HG03064 (cell line): ENCODE data around the gene RBM23.
"Not testable (repeated sequence)": the region's sequence is repeated elsewhere in the genome, so short reads cannot be mapped to it uniquely, and the experiment has no call there.

ENCODE experiments used
- ATAC-seq: cut with Tn5 transposase; IDR thresholded peaks from one replicate; pipeline ENCODE4 v1.9.1; 2021; ENCODE audit warnings: low read depth; ENCODE audit not compliant: unreplicated experiment

RBM23 gene

DNA sequence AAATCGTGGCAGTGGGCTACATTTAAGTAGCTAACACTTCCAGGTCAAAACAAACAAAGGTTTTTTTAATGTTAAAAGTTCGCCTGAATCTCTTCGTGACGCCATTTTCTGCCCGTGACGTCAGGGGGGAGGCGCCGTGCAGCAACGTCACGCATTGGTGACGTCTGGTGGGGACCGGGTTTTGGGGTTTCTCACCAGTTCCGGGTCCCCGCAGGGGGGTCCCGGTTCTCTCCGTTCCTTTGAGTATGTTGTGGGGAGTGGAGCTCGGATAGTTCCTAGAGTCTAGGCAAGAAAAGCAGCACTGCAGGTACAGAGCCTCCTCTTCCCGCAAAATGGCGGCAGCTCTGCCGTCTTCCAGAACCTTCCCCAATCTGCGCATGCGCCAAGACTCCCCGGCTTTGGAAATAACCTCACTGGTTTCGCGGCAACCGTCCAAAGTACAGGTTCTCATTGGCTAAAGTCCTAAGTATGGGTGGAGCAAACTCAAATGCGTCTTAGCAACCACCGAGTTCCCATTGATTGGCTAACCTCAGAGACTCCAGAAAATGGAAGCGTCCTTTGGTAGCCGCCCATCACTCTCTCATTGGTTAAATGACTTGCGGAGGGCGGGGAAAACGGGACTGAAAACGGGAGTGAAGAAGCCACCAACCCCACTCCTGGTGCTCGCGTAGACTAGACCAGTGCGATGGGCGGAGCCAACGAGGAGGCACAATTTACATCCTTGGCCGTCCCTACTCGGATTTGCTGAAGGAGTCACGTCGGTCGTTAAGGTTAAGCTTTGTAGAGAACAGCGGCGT lies at the start of gene RBM23:
Gene RBM23 (minus strand): TSS at position 346 of the 797 bp plus-strand sequence.
- ATAC-seq: peak; percentile 79

DNA sequence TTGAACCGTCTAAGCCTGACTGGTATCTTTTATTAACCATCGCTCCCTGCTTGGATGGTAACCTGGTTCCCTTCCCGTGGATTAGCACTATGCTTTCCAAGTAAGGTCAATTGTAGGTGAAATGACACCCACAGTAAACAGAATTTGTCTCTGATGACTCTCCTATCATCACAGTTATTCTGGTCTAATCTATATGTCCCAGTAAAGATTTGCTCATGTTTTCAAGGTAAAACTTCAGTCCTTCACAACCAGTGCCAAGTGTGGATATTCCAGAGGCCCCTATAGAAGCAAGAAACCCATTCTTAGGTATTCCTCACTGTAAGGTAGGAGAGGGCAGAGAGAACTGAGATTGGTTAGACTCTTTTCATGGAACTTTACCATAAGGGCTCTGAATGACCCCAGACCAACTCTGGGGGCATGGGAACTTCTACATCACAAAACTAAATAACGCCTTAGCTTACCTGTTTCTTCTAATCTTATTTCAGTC lies 47.9 kb upstream of the RBM23 start:
- no peak for ATAC-seq

DNA sequence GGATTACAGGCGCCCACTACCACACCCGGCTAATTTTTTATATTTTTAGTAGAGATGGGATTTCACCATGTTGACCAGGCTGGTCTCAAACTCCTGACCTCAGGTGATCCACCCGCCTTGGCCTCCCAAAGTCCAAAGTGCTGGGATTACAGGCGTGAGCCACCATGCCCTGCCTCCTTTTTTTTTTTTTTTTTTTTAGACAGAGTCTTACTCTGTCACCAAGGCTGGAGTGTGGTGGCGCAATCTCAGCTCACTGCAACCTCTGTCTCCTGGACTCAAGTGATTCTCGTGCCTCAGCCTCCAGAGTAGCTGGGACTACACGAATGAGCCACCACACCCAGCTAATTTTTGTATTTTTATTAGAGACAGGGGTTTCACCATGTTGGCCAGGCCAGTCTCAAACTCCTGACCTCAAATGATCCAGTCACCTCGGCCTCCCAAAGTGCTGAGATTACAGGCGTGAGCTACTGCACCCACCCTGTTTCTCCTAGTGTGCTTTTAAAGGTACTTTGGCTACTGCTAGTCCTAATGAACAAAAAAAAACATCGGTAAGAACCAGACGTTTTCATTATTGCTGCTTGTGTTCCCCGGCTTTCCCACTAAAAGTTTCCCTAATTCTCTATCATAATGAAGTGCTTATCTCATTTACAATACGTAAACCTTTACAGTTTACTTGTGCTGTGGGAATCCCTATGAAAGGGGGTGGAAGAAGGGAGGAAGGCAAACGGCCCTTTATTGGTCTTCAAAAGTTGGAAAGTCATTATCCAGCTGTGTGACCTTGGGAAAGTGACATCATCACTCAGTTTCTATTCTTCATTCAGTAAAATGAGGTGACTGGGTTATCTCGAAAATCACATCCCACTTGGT lies 47.2 kb upstream of the RBM23 start:
- ATAC-seq: not testable (repeated sequence)

DNA sequence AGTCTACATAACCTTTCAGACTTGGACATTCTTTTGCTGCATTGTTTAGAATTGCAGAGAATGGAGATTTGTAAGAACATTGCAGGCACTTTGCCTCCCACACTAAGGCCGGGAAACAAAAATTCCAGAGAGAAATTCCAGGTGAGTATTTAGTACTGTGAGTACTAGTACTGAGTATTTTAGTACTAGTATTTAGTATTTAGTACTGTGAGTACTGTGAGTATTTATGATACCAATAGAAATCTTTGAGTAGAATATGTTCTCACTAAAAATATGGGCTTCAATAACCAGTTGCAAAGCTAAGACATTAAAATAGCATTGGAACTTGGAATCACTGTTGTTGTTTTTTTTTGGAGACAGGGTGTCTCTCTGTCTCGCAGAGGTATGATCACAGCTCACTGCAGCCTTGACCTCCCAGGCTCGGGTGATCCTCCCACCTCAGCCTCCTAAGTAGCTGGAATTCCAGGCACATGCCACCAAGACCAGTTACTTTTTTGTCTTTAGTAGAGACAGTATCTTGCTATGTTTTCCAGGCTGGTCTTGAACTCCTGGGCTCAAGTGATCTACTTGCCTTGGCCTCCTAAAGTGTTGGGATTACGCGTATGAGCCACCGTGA lies 43.2 kb upstream of the RBM23 start:
- ATAC-seq: no peak

DNA sequence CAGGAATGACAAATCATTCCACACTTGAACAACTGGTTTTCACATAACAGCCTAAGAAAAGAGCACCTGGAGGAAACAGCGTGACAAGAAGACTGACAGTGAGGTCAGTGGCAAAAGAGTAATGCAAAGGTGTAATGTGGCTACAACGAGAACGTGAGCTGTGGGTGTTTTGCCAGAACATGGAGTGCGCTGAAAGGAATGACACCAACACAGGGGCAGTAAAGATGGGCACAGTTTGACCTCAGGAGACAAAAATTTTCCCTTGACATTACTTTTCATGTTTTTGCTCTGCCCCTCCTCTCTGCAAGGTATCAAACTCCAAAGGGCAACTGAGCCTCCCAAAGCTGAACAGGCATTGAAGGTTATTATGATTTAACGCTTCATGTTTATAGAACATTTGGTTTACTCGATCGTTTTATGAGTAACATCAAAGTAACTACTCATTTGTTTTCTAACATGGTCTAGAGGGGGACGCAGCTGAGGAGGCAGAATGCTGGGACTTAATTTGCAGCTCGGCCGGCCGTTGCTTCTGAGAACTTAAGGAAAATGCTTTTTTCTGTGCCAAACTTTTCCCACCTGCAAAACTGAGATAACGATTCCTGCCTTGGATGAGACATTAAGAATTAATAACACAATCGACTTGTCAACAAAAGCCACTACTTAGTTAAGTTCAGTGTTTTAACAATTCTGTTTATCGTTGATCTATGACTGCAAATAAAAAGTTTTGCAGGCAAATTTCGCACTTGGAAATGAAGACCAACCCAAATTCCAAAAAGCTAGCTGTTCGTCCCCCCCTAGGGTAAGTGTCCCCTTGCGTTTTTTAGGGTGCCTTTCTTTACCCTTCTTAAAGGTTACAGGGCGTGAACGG lies 37.0 kb upstream of the RBM23 start:
- no peak for ATAC-seq

DNA sequence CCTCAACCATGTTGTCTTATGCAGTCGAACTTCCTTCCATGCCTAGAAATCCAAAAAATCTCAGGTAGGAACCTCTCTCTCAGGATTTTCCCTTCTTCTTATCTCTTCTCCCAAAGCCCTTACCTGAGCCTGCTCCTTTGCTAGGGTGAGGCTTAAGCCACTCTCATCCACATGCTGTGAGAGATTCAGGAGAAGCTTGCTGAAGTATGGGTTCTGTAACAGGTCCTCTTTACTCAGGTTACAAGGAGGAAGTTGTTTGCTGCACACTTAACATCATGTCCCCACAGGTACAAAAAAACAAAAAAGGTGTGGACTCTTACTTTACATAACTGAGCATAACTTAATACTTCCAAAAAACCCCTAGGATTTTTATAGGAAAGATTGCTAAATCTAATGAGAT lies 33.5 kb upstream of the RBM23 start:
- no peak for ATAC-seq

DNA sequence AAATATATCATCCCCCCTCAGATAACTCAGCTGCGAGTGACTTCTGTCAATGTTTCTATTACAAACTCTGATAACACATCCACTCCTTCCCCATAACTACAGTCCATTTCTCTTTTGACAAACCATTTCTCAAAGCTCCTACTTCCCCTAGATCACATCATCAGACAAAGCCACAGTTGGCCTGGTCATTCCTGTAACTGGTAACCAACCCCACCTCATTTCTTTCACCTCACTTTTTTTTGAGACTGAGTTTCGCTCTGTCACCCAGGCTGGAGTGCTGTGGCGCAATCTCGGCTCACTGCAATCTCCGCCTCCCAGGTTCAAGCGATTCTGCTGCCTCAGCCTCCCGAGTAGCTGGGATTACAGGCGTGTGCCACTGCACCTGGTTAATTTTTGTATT lies 32.8 kb upstream of the RBM23 start:
- ATAC-seq: not testable (repeated sequence)

DNA sequence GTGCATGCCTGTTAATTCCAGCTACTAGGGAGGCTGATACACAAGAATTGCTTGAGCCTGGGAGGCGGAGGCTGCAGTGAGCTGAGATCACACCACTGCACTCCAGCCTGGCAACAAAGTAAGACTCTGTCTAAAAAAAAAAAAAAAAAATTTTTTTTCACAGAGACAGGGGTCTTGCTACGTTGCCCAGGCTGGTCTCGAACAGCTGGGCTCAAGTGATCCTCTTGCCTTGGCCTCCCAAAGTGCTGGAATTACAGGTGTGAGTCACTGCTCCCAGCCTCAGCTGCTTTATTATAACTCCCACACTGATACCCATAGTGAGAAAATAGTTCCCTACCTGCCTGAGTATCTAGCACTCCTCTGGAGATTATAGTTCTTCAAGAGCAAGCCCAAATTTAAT lies 26.7 kb upstream of the RBM23 start:
- ATAC-seq: no peak

DNA sequence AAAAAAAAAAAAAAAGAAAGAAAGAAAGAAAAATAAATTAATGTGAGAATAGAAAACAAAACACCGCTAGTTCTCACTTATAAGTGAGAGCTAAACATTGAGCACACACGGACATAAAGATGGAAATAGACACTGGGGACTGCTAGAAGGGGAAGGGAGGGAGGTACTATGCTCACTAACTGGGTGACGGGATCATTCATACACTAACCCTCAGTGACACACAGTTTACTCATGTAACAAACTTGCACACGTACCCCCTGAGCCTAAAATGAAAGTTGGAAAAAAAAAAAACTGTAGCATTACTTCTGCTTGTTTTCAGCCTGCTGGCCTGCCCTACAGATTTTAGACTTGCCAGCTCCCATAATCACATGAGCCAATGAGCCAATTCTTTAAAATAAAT lies 20.7 kb upstream of the RBM23 start:
- ATAC-seq: no peak

DNA sequence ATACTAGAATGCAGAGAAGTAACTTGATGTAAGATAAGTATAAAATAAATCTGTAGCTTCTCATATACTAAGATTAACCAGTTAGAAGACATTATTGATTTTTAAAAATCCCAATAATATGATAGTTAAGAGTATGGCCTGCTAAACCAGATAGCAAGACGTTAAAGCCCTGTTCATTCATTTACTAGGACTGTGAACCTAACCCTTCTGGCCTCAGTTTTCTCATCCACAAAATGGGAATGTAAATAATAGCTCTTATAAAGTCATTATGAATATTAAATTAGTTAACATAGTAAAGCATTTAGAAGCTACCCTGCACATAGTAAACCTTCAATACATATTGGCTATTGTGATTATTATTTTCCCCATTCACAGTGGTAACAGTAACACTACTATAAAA lies 16.2 kb upstream of the RBM23 start:
- ATAC-seq: no peak

DNA sequence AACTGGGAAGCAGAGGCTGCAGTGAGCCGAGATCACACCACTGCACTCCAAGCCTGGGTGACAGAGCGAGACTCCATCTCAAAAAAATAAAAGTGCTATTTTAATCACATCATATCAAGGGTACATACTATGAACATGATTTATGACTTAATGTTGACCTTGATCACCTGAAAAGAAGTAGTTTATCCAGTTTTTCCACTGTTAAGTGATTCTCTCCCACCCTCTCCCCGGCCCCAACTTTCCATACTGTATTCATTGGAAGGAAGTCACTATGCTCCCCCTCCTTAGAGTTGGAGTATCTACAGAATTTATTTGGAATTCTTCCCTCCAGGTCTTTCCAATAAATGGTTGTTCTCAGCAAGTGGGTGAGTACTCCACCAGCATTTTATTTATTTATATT lies 13.2 kb upstream of the RBM23 start:
- ATAC-seq: no peak

DNA sequence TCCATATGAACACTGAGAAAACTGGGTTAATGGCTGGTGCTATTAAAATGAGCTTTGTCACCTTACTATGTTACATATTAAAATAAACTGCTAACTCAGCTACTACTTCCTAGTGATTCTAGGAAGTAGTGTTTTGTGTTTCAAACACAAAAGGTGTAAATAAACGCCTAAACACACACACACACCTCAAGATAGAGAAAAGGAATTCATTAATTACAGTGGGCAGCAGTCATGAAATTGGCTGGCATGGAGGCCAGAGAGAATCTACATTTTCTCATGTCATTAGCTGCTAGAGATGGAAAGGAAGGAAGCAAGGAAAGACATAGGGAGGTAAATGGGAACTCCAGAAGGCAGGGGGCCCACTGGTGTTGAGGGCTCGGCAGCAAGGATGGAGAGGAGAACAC lies 11.0 kb upstream of the RBM23 start:
- ATAC-seq: peak; percentile 2

DNA sequence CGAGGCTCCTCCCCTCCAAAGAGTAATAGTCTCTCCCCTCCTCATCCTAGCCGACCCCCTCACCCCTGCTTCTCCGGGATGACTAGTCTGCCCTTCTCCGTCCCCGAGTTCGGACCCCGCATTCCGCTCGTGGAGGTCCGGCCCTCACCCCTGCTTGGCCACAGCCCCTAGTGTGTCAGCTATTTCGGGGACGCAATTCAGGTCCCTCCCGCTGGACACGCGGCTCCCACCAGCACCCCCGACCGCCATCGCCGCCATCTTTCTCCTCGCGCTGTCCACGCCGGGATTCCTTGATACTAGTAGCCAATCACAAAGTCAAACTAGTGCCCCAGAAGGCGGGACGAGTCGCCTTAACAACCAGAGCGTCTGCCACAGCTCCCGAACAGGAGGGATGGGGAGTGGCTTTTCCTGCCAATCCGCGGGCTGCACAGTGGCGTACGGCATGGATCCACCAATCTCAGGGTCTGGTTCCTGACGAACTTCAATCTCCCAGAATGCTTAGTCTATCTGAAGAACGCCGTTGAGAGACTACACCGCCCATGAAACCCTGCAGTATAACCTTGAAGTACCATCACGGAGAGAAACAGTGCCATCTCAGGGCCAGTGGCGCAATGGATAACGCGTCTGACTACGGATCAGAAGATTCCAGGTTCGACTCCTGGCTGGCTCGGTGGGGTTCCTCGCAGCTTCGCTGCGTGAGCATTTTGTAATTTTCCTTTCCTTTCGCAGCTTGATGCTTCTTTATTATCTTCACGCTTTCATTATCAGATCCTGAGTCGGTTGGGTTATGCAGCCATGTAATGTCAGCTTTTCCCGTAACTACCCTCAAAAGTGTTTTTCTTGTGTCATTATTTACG lies 10.4 kb upstream of the RBM23 start, which contains the start of gene PRMT5:
Gene PRMT5 (minus strand): TSS at position 273 of the 857 bp plus-strand sequence. CDS start 15 bp downstream, at position 258.
- peak; percentile 89 for ATAC-seq

DNA sequence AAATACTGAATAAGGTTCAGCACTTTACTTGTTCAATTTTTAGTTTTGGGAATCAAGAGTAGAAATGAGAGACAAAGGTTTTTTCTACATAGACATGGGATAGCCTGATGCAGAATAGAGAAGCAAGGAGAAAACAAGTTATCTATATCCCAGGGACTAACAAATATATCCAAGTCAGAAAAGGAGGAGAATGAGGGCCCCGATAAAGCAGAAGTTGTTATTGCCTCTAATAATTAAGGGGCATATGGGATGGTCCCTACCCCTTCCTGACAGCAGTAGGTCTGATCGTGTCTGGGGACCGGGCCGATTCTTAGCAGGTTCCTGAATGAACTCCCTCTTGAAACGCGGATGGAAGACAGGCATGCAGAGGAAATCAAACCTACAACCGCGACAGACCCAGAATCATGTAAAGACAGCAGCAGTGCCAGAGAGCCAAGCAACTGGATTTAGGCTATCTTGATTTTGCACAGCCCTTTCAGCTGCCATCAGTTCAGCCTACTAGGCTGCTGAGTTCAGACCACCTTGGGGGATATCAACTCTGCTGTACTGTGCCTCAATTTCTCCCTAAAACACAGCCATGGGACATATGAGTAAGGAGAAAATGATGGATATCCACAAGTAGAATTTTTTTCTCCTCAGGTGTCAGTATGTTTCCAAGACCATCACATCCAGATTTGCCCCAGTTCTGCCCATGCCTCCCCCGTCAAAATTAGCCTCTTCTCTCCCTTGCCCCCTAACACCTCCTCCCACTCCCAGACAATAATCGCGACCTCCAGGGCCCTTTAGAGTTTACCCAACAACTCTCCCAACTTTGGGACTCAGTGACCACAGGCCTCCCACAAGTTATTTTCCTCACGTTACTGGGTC lies 9.5 kb upstream of the RBM23 start:
- no peak for ATAC-seq

DNA sequence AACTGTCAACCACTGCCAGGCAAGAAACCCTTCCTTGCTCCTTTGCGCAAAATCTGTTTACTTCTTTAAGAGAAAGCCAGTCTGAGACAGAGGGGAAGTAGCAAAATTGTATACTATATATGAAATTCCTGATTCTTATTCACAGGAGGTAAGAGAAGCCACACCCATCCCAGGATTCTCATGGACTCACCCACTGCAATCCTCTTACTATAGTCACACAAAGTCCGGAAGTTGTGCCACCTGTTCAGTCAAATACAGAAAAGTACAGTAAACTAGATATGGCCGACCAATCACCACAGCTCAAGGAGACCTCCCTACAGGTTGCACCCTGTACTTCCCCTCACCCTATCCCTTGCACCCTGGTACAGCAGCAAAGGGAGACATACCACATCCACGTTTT lies 7.4 kb upstream of the RBM23 start:
- no peak for ATAC-seq

DNA sequence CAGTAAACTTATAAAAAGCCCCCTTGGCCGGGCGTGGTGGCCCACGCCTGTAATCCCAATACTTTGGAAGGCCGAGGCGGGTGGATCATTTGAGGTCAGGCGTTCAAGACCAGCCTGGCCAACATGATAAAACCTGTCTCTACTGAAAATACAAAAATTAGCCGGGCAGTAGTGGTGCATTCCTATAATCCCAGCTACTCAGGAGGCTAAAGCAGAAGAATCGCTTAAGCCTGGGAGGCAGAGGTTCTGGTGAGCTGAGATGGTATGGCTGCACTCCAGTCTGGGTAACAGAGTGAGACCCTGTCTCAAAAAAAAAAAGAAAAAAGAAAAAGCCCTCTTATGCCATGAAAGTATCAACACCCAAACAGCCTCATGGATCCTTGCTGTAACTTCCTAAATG lies 6.6 kb upstream of the RBM23 start:
- ATAC-seq: no peak

DNA sequence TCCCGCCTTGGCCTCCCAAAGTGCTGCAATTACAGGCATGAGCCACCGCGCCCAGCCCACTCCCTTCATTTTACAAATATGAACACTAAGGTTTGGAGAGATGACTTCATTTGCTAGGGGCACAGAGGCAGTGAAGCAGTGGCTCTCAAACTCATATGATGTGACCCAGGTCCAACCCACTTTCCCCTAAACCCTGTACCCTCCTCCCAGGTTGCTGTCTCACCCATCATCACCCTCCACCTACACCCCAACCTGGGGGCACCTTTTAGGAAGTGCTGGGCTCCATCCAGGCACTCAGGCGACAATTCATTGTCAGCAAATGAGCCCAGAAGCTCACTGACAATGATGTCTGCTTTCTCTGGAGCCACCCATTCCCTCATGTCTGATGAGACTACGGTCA lies 4.8 kb upstream of the RBM23 start:
- ATAC-seq: no peak

DNA sequence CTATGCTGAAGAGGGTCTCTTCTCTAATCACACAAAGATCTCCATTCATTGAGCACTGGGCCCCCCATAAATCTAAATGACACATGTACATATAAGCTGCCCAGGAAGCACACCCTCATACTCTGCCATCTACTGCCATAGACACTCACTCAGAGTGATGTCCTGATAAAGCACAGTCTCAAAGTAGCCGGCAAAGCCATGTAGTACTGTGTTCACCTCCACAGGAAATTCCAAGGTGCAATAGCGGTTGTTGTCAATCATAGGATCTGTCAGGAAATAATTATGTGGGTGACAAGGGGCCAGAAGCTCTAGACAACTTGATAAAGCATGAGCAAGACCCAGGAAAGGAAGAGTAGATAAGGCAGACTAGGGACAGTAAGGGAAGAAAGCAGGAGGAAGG lies 3.3 kb upstream of the RBM23 start:
- ATAC-seq: no peak
